ENCODE measurements around the gene QDPR. TPM values are rescaled to one million over a fixed set of nuclear protein-coding genes. Genes with fewer than 3 reads are reported as not detected.
"Not testable (repeated sequence)": the region's sequence is repeated elsewhere in the genome, so short reads cannot be mapped to it uniquely, and the experiment has no call there.

Gene QDPR
- total and polyA plus RNA-seq, 2 donors (not counting 1 experiment from before 2014, with no cell fraction given), result 2.7 to 8.1 TPM

- H3K27me3 ChIP-seq (replicated peaks in 1 of 4; ENCODE audit: control extremely low read depth in 1 of 4, control insufficient read depth in 3 of 4, insufficient read depth in 4 of 4, low read length in 3 of 4); ATAC-seq (ENCODE audit: low read depth); CTCF ChIA-PET; H3K4me1 Mint-ChIP-seq; H3K27me3 Mint-ChIP-seq; H3K9ac ChIP-seq (ENCODE audit: low read length); H3K4me2 ChIP-seq (replicated peaks; ENCODE audit: low read depth, low read length, poor library complexity, severe bottlenecking); H3K27ac ChIP-seq (ENCODE audit: low read length in 2 of 2); H3K36me3 ChIP-seq (replicated peaks in 1 of 2; ENCODE audit: control extremely low read depth in 1 of 2, control insufficient read depth in 1 of 2, extremely low read depth in 1 of 2, insufficient read depth in 2 of 2, low read length in 1 of 2); H3K9me3 Mint-ChIP-seq (ENCODE audit: insufficient read depth); H3K4me3 Mint-ChIP-seq; H3K9me3 ChIP-seq (ENCODE audit: control extremely low read depth in 1 of 3, control insufficient read depth in 2 of 3, insufficient read depth in 1 of 3, low read length in 2 of 3); H4K20me1 ChIP-seq (ENCODE audit: control insufficient read depth, insufficient read depth, low read length, poor library complexity, severe bottlenecking); H3K4me1 ChIP-seq (ENCODE audit: control insufficient read depth in 2 of 2, insufficient read depth in 2 of 2, low read length in 2 of 2); H2AFZ ChIP-seq (ENCODE audit: insufficient read depth, low read depth, low read length, poor library complexity, severe bottlenecking); H3K27ac Mint-ChIP-seq; POLR2A ChIA-PET; H3K4me3 ChIP-seq (ENCODE audit: control extremely low read depth in 1 of 5, extremely low read depth in 1 of 5, insufficient read depth in 1 of 5, low read depth in 2 of 5, low read length in 4 of 5); DNase-seq; intact Hi-C loops (cut with micrococcal nuclease); H3K79me2 ChIP-seq (ENCODE audit: control insufficient read depth, insufficient read depth, low read length): not testable (repeated sequence)
- 86% methylated on average over 2 of the region's 6 CpGs for WGBS (ENCODE audit: insufficient coverage)
Measured at GRCh38 chr4:17537060-17537459, 25.2 kb upstream of the QDPR start.

GRCh38 chr4:17535906-17536305, 24.0 kb upstream of the QDPR start:
- POLR2A ChIA-PET, result no interaction called here
- TF ChIP-seq EZH2 (IDR thresholded peaks at IDR 0.05; ENCODE audit: borderline replicate concordance, insufficient read depth, low read depth, low read length, poor library complexity, severe bottlenecking), result no peak
- TF ChIP-seq CTCF (IDR thresholded peaks at IDR 0.05), result no peak
- intact Hi-C loops (cut with micrococcal nuclease), result no loop called here
- peaks cover 0 to 1% (median 0%) of the 10 kb centered on the region in 3 donors for H3K9me3 ChIP-seq (ENCODE audit: control extremely low read depth in 1 of 3, control insufficient read depth in 2 of 3, insufficient read depth in 1 of 3, low read length in 2 of 3)
- Mint-ChIP-seq H3K4me3 (no peak overlapping the region), H3K27ac (no peak overlapping the region), H3K4me1 (no peaks in the 10 kb centered on the region), H3K9me3 (ENCODE audit: insufficient read depth) (no peaks in the 10 kb centered on the region), H3K27me3 (peaks cover 11% of the 10 kb centered on the region)
- H2AFZ ChIP-seq (ENCODE audit: insufficient read depth, low read depth, low read length, poor library complexity, severe bottlenecking), result no peak overlapping the region
- H3K4me1 ChIP-seq (ENCODE audit: control insufficient read depth in 2 of 2, insufficient read depth in 2 of 2, low read length in 2 of 2), result no peaks in the 10 kb centered on the region
- no peak overlapping the region for H3K9ac ChIP-seq (ENCODE audit: low read length)
- H3K27me3 ChIP-seq (replicated peaks in 1 of 4; ENCODE audit: control extremely low read depth in 1 of 4, control insufficient read depth in 3 of 4, insufficient read depth in 4 of 4, low read length in 3 of 4), result peaks cover 0 to 2% (median 0%) of the 10 kb centered on the region in 4 experiments
- no peak overlapping the region for H3K4me2 ChIP-seq (replicated peaks; ENCODE audit: low read depth, low read length, poor library complexity, severe bottlenecking)
- CTCF ChIA-PET, result no interaction called here
- H3K36me3 ChIP-seq (replicated peaks in 1 of 2; ENCODE audit: control extremely low read depth in 1 of 2, control insufficient read depth in 1 of 2, extremely low read depth in 1 of 2, insufficient read depth in 2 of 2, low read length in 1 of 2), result no peaks in the 10 kb centered on the region
- no CpG with 5 or more reads among the region's 3 CpGs for WGBS (ENCODE audit: insufficient coverage)
- H3K27ac ChIP-seq (ENCODE audit: low read length in 2 of 2), result no peak overlapping the region
- DNase-seq (no peak), ATAC-seq (ENCODE audit: low read depth) (no peak)
- no peaks in the 10 kb centered on the region for H4K20me1 ChIP-seq (ENCODE audit: control insufficient read depth, insufficient read depth, low read length, poor library complexity, severe bottlenecking)
- H3K4me3 ChIP-seq (ENCODE audit: control extremely low read depth in 1 of 5, extremely low read depth in 1 of 5, insufficient read depth in 1 of 5, low read depth in 2 of 5, low read length in 4 of 5), result no peak overlapping the region
- no peaks in the 10 kb centered on the region for H3K79me2 ChIP-seq (ENCODE audit: control insufficient read depth, insufficient read depth, low read length)

All from B cell (primary cell).